HepG2 (cell line): ENCODE data around the gene RNPS1. TPM values are rescaled to one million over a fixed set of nuclear protein-coding genes. Genes with fewer than 3 reads are reported as not detected.

Experiments
- IKZF4 ChIP-seq: sonication (generic); formaldehyde crosslinking; IDR thresholded peaks from 2 replicates; pipeline ENCODE4 v1.5.1; 2020; ENCODE audit warnings: borderline replicate concordance, mild to moderate bottlenecking, low read depth, missing genetic modification reagents; ENCODE audit errors: not compliant biosample characterization
- POLR2AphosphoS5 ChIP-seq: IDR thresholded peaks from 2 replicates; pipeline ENCODE4 v1.6.1; 2012; ENCODE audit warnings: low read depth, low read length
- TMF1 ChIP-seq: sonication (generic); formaldehyde crosslinking; IDR thresholded peaks from 2 replicates; pipeline ENCODE4 v1.8.1; 2022; ENCODE audit warnings: low read depth, missing genetic modification reagents
- YEATS2 ChIP-seq: sonication (generic); formaldehyde crosslinking; IDR thresholded peaks from 2 replicates; pipeline ENCODE4 v1.4.0; 2020; ENCODE audit warnings: missing genetic modification reagents, borderline replicate concordance
- ZMAT3 ChIP-seq: sonication (generic); formaldehyde crosslinking; conservative IDR thresholded peaks from 2 replicates; pipeline ENCODE4 v1.7.0; 2021; ENCODE audit warnings: missing genetic modification reagents
- ZNF121 ChIP-seq: sonication (generic); formaldehyde crosslinking; IDR thresholded peaks from 2 replicates; pipeline ENCODE4 v1.5.0; 2020; ENCODE audit warnings: mild to moderate bottlenecking, missing genetic modification reagents
- ZNF264 ChIP-seq: sonication (generic); formaldehyde crosslinking; IDR thresholded peaks from 2 replicates; pipeline ENCODE4 v1.4.0; 2020; ENCODE audit warnings: missing genetic modification reagents
- ZNF598 ChIP-seq: sonication (generic); formaldehyde crosslinking; IDR thresholded peaks from 2 replicates; pipeline ENCODE4 v1.5.1; 2020; ENCODE audit warnings: mild to moderate bottlenecking, missing genetic modification reagents, borderline replicate concordance
- polyA plus RNA-seq, 8 experiments: library from polyadenylated mRNA; depleted of rRNA in 3 of 8; stranded (reverse) in 7 of 8; unstranded in 1 of 8; fragments of >200 nt; fragmentation: Illumina TruSeq in 4 of 8; extraction: Trizol in 4 of 8; gene quantifications; 2 replicates each; pipeline versions ENCODE4 v1.2.1 to v1.2.3, GENCODE V29; 2011 to 2016; ENCODE audit warnings: low read depth in 4 of 8, missing spikeins in 1 of 8, mixed read lengths in 1 of 8; ENCODE audit not compliant: insufficient read depth in 1 of 8
- total RNA-seq, 5 experiments: library from RNA; depleted of rRNA; stranded (reverse); fragments of >200 nt; fragmentation: Illumina TruSeq; extraction: Trizol; gene quantifications; 2 replicates each; pipeline ENCODE4 v1.2.3, GENCODE V29; 2016; ENCODE audit warnings: low read depth in 1 of 5
- TF ChIP-seq, protein P1 (sequence below): sonication (generic); formaldehyde crosslinking; IDR thresholded peaks from 2 replicates; pipeline ENCODE4 v1.8.0; 2022; ENCODE audit warnings: mild to moderate bottlenecking, missing genetic modification reagents, moderate library complexity
- TF ChIP-seq, protein P2 (sequence below): sonication (generic); formaldehyde crosslinking; IDR thresholded peaks from 2 replicates; pipeline ENCODE4 v1.4.0; 2020; ENCODE audit warnings: missing genetic modification reagents
- TF ChIP-seq, protein P3 (sequence below): sonication (generic); formaldehyde crosslinking; IDR thresholded peaks from 2 replicates; pipeline ENCODE4 v1.4.0; 2020; ENCODE audit warnings: missing genetic modification reagents, borderline replicate concordance
- TF ChIP-seq, protein P4 (sequence below): sonication (generic); formaldehyde crosslinking; IDR thresholded peaks from 2 replicates; pipeline ENCODE4 v1.5.1; 2020; ENCODE audit warnings: mild to moderate bottlenecking, missing genetic modification reagents, borderline replicate concordance

Gene RNPS1
- total and polyA plus RNA-seq, 2 of the 13 experiments (the other 11 are each of a cell fraction or from before 2014, with no cell fraction given) = 126 to 133 TPM

DNA sequence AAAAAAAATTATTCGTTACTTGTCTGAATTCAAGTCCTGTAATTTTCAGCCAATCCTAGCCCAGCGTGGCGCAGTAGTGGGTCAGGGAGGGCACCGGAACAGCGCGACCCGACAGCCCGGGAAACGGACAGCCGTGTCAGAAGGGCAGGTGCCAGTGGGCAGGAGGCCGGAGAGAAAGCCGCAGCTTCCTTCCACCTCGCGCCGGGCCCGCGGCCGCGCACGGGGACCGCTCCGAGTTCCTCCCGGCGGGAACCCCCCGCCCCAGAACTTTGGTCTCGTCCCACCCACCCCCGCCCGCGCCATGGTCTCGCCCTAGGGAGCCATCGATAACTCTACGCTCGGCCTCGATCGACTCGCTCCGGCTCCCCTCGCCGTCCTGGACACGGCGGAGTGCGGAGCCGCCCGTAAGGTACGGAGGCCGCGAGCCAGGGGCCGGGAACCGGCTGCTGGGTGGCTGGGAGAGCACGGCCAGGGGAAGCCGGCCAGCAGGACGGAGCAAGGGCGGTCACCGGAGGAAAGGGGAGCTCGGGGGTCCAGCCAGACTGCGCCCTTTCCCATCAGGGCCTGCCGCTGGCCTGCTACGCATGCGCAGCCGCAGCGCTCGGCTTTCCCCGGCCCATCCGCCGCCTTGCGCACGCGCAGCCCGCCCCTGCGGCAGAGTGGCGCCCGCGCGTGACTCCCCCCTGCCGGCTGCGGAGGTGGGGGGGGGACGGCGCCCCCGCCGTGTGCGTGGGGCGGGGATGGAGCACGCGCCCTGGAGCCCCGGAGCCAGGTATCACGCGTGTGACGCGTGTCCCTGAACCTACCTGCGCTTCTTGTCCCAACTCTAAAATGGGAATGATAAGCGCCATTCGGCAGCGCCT, 62.6 kb downstream of the RNPS1 start, which contains the start of gene MLST8 (continued):
- no peak for TF ChIP-seq ZNF264 (CRISPR knock-in tag)
- TF ChIP-seq, protein P1, sequence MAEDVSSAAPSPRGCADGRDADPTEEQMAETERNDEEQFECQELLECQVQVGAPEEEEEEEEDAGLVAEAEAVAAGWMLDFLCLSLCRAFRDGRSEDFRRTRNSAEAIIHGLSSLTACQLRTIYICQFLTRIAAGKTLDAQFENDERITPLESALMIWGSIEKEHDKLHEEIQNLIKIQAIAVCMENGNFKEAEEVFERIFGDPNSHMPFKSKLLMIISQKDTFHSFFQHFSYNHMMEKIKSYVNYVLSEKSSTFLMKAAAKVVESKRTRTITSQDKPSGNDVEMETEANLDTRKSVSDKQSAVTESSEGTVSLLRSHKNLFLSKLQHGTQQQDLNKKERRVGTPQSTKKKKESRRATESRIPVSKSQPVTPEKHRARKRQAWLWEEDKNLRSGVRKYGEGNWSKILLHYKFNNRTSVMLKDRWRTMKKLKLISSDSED (CRISPR knock-in tag) = 0 out of 2 replicates have a peak, but pooled peaks have one; percentile 56
- TF ChIP-seq YEATS2 (CRISPR knock-in tag) = peak; percentile 74; the same call in 1 of the 2 replicates
- TF ChIP-seq POLR2AphosphoS5 = peak; percentile 72
- TF ChIP-seq IKZF4 (CRISPR knock-in tag) = peak; percentile 86
- TF ChIP-seq, protein P2, sequence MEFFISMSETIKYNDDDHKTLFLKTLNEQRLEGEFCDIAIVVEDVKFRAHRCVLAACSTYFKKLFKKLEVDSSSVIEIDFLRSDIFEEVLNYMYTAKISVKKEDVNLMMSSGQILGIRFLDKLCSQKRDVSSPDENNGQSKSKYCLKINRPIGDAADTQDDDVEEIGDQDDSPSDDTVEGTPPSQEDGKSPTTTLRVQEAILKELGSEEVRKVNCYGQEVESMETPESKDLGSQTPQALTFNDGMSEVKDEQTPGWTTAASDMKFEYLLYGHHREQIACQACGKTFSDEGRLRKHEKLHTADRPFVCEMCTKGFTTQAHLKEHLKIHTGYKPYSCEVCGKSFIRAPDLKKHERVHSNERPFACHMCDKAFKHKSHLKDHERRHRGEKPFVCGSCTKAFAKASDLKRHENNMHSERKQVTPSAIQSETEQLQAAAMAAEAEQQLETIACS (CRISPR knock-in tag) = no peak; the same call in 1 of the 2 replicates
- peak; percentile 86; the same call in 1 of the 2 replicates for TF ChIP-seq ZMAT3
- TF ChIP-seq, protein P3, sequence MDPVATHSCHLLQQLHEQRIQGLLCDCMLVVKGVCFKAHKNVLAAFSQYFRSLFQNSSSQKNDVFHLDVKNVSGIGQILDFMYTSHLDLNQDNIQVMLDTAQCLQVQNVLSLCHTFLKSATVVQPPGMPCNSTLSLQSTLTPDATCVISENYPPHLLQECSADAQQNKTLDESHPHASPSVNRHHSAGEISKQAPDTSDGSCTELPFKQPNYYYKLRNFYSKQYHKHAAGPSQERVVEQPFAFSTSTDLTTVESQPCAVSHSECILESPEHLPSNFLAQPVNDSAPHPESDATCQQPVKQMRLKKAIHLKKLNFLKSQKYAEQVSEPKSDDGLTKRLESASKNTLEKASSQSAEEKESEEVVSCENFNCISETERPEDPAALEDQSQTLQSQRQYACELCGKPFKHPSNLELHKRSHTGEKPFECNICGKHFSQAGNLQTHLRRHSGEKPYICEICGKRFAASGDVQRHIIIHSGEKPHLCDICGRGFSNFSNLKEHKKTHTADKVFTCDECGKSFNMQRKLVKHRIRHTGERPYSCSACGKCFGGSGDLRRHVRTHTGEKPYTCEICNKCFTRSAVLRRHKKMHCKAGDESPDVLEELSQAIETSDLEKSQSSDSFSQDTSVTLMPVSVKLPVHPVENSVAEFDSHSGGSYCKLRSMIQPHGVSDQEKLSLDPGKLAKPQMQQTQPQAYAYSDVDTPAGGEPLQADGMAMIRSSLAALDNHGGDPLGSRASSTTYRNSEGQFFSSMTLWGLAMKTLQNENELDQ (CRISPR knock-in tag) = 0 out of 2 replicates have a peak, but pooled peaks have one; percentile 44
- TF ChIP-seq, protein P4, sequence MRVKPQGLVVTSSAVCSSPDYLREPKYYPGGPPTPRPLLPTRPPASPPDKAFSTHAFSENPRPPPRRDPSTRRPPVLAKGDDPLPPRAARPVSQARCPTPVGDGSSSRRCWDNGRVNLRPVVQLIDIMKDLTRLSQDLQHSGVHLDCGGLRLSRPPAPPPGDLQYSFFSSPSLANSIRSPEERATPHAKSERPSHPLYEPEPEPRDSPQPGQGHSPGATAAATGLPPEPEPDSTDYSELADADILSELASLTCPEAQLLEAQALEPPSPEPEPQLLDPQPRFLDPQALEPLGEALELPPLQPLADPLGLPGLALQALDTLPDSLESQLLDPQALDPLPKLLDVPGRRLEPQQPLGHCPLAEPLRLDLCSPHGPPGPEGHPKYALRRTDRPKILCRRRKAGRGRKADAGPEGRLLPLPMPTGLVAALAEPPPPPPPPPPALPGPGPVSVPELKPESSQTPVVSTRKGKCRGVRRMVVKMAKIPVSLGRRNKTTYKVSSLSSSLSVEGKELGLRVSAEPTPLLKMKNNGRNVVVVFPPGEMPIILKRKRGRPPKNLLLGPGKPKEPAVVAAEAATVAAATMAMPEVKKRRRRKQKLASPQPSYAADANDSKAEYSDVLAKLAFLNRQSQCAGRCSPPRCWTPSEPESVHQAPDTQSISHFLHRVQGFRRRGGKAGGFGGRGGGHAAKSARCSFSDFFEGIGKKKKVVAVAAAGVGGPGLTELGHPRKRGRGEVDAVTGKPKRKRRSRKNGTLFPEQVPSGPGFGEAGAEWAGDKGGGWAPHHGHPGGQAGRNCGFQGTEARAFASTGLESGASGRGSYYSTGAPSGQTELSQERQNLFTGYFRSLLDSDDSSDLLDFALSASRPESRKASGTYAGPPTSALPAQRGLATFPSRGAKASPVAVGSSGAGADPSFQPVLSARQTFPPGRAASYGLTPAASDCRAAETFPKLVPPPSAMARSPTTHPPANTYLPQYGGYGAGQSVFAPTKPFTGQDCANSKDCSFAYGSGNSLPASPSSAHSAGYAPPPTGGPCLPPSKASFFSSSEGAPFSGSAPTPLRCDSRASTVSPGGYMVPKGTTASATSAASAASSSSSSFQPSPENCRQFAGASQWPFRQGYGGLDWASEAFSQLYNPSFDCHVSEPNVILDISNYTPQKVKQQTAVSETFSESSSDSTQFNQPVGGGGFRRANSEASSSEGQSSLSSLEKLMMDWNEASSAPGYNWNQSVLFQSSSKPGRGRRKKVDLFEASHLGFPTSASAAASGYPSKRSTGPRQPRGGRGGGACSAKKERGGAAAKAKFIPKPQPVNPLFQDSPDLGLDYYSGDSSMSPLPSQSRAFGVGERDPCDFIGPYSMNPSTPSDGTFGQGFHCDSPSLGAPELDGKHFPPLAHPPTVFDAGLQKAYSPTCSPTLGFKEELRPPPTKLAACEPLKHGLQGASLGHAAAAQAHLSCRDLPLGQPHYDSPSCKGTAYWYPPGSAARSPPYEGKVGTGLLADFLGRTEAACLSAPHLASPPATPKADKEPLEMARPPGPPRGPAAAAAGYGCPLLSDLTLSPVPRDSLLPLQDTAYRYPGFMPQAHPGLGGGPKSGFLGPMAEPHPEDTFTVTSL (CRISPR knock-in tag) = no peak
- TF ChIP-seq ZNF598 = 0 out of 2 replicates have a peak, but pooled peaks have one; percentile 10
- TF ChIP-seq TMF1 (CRISPR knock-in tag) = no peak
- TF ChIP-seq ZNF121 = peak; percentile 13; the same call in 1 of the 2 replicates
